Uterus (tissue), 2 donors: ENCODE results near the gene FKRP.

Source experiments
- CTCF ChIP-seq, 4 experiments: fragments of 200-600 bp in 2 of 4; fragments of 450-650 bp in 2 of 4; sonication (generic) in 2 of 4; IDR thresholded peaks; one replicate each; pipeline ENCODE4 v1.5.1; 2016 to 2019; ENCODE audit warnings: antibody characterized with exemption in 4 of 4, mild to moderate bottlenecking in 2 of 4, moderate library complexity in 1 of 4
- POLR2A ChIP-seq, 2 donors: fragments of 450-650 bp; IDR thresholded peaks; one replicate each; pipeline ENCODE4 v1.6.1; 2016; ENCODE audit warnings: antibody characterized with exemption in 2 of 2, mild to moderate bottlenecking in 1 of 2, moderate library complexity in 1 of 2

GRCh38 chr19:46737298-46737654 is 8.6 kb upstream of the FKRP start:
- no peak for TF ChIP-seq CTCF (IDR thresholded peaks at IDR 0.05)
- TF ChIP-seq POLR2A (IDR thresholded peaks at IDR 0.05) = no peak
